Activated CD4-positive, alpha-beta memory T cell treated with anti-CD3 and anti-CD28 coated beads, Interleukin-2, amount 10 ng/mL, durations not matched to agents 7 days and 5 days (primary cell): ENCODE data around the gene TGFB1. TPM values are rescaled to one million over a fixed set of nuclear protein-coding genes. Genes with fewer than 3 reads are reported as not detected.

Experiments used
- CTCF ChIA-PET: fragments of 350-600 bp; sonication (Branson Sonifier 250); formaldehyde crosslinking; loops from one replicate; lab custom pipeline; 2021; ENCODE audit warnings: antibody characterized with exemption, inconsistent platforms; lab: Charles Lee
- POLR2A ChIA-PET: fragments of 350-600 bp; sonication (Branson Sonifier 250); formaldehyde crosslinking; loops from one replicate; lab custom pipeline; 2021; ENCODE audit warnings: antibody characterized with exemption; lab: Charles Lee
- DNase-seq: peaks from one replicate; pipeline ENCODE4 v3.0.0-alpha.2; 2020
- H3K27ac Mint-ChIP-seq: one replicate; pipeline ENCODE4 v1.8.0; 2021; ENCODE audit warnings: mild to moderate bottlenecking, mixed read lengths
- H3K27me3 Mint-ChIP-seq: one replicate; pipeline ENCODE4 v1.8.0; 2021; ENCODE audit warnings: mixed read lengths
- H3K36me3 Mint-ChIP-seq: one replicate; pipeline ENCODE4 v1.8.0; 2021; ENCODE audit warnings: low read depth, mixed read lengths
- H3K4me1 Mint-ChIP-seq: one replicate; pipeline ENCODE4 v1.8.0; 2021; ENCODE audit warnings: mixed read lengths
- H3K4me3 Mint-ChIP-seq: one replicate; pipeline ENCODE4 v1.8.0; 2021; ENCODE audit warnings: mild to moderate bottlenecking, mixed read lengths
- H3K9me3 Mint-ChIP-seq: one replicate; pipeline ENCODE4 v1.8.0; 2021; ENCODE audit warnings: mixed read lengths
- total RNA-seq, 2 experiments: library from RNA; stranded (reverse); gene quantifications; one replicate each; pipeline ENCODE4 v1.2.3, GENCODE V29; 2021

The TGFB1 gene
- total RNA-seq, 2 experiments from 2014 or later: 236 to 247 TPM

GRCh38 chr19:41364524-41365391 lies 11.0 kb upstream of the TGFB1 start:
- POLR2A ChIA-PET: interaction anchor here (0.9 to 4.0 kb wide), 16 partner anchors 11 to 521 kb away, joined by 3 to 82 read pairs (median 4); partner anchors contain the start of genes BCKDHA, DMAC2, EXOSC5 and HNRNPUL1
- Mint-ChIP-seq H3K4me3 (peak overlapping the region; percentile 87), H3K9me3 (no peaks in the 10 kb centered on the region), H3K27me3 (no peaks in the 10 kb centered on the region), H3K4me1 (peaks cover 40% of the 10 kb centered on the region), H3K27ac (peak overlapping the region; percentile 93), H3K36me3 (peaks cover 9% of the 10 kb centered on the region)
- CTCF ChIA-PET: interaction anchor here (0.8 to 7.5 kb wide), 17 partner anchors 11 to 566 kb away, joined by 3 to 81 read pairs (median 5); partner anchors contain the start of genes B3GNT8, DMAC2, EGLN2 and EXOSC5
- no peak for DNase-seq

GRCh38 chr19:41363753-41364523 lies 10.2 kb upstream of the TGFB1 start, which contains the start of gene B9D2:
Gene B9D2, minus strand, starts transcription at chr19:41364149. Its CDS starts 630 bp downstream, at chr19:41363519.
- H3K4me3 Mint-ChIP-seq: peak within 1 kb of the TSS; percentile 87
- ChIA-PET CTCF (interaction anchor here (0.6 to 7.5 kb wide), 17 partner anchors 10 to 944 kb away, joined by 3 to 81 read pairs (median 5); partner anchors contain the start of genes DMAC2, HNRNPUL1 and TGFB1), POLR2A (interaction anchor here (0.9 to 4.0 kb wide), 15 partner anchors 9 to 522 kb away, joined by 3 to 82 read pairs (median 4); partner anchors contain the start of genes BCKDHA, DMAC2, EXOSC5 and HNRNPUL1)
- H3K9me3 Mint-ChIP-seq: no peaks in the 10 kb centered on the region
- peak within 1 kb of the TSS; percentile 93 for H3K27ac Mint-ChIP-seq
- peaks cover 40% of the 10 kb centered on the region for H3K4me1 Mint-ChIP-seq
- H3K27me3 Mint-ChIP-seq: no peaks in the 10 kb centered on the region
- DNase-seq: peak; percentile 98
- peaks cover 10% of the 10 kb centered on the region for H3K36me3 Mint-ChIP-seq

GRCh38 chr19:41363371-41363752 lies 9.6 kb upstream of the TGFB1 start:
- H3K36me3 Mint-ChIP-seq: peaks cover 10% of the 10 kb centered on the region
- H3K27me3 Mint-ChIP-seq: no peaks in the 10 kb centered on the region
- H3K4me3 Mint-ChIP-seq: peak overlapping the region; percentile 87
- no peak for DNase-seq
- H3K4me1 Mint-ChIP-seq: peaks cover 43% of the 10 kb centered on the region
- H3K27ac Mint-ChIP-seq: peak overlapping the region; percentile 93
- ChIA-PET CTCF (interaction anchor here (0.6 to 7.5 kb wide), 12 partner anchors 9 to 207 kb away, joined by 4 to 81 read pairs (median 6); partner anchors contain the start of genes DMAC2, HNRNPUL1 and TGFB1), POLR2A (interaction anchor here (0.9 to 4.0 kb wide), 15 partner anchors 10 to 522 kb away, joined by 3 to 82 read pairs (median 4); partner anchors contain the start of genes BCKDHA, DMAC2, EXOSC5 and HNRNPUL1)
- no peaks in the 10 kb centered on the region for H3K9me3 Mint-ChIP-seq

GRCh38 chr19:41362143-41362847 lies 8.6 kb upstream of the TGFB1 start:
- ChIA-PET CTCF (interaction anchor here (0.6 to 7.5 kb wide), 3 partner anchors 8 to 158 kb away, joined by 3 to 81 read pairs (median 6); partner anchors contain the start of gene TGFB1), POLR2A (interaction anchor here (1.4 to 4.0 kb wide), 2 partner anchors 9 to 15 kb away, joined by 3 to 82 read pairs; partner anchors contain the start of gene TGFB1)
- Mint-ChIP-seq H3K9me3 (no peaks in the 10 kb centered on the region), H3K27ac (peak overlapping the region; percentile 93), H3K4me3 (peak overlapping the region; percentile 87), H3K4me1 (peaks cover 50% of the 10 kb centered on the region), H3K36me3 (peaks cover 10% of the 10 kb centered on the region), H3K27me3 (no peaks in the 10 kb centered on the region)
- no peak for DNase-seq

- ChIA-PET POLR2A (no interaction called here), CTCF (interaction anchor here (1.1 kb wide), 1 partner anchor 30 kb away, joined by 4 read pairs; no protein-coding TSS in a partner anchor)
- no peak for DNase-seq
- H3K36me3 Mint-ChIP-seq: peaks cover 12% of the 10 kb centered on the region
- H3K27me3 Mint-ChIP-seq: no peaks in the 10 kb centered on the region
- H3K4me3 Mint-ChIP-seq: no peak overlapping the region
- H3K27ac Mint-ChIP-seq: peak overlapping the region; percentile 47
- no peaks in the 10 kb centered on the region for H3K9me3 Mint-ChIP-seq
- peaks cover 63% of the 10 kb centered on the region for H3K4me1 Mint-ChIP-seq
Measured at GRCh38 chr19:41359741-41360140, 6.0 kb upstream of the TGFB1 start.

GRCh38 chr19:41357746-41358145 lies 4.0 kb upstream of the TGFB1 start:
- ChIA-PET CTCF (interaction anchor here (1.2 to 6.9 kb wide), 3 partner anchors 7 to 49 kb away, joined by 3 to 81 read pairs (median 4); partner anchors contain the start of gene B9D2), POLR2A (interaction anchor here (0.5 to 11.5 kb wide), 5 partner anchors 9 to 189 kb away, joined by 3 to 173 read pairs (median 11); partner anchors contain the start of gene CCDC97)
- Mint-ChIP-seq H3K27me3 (no peaks in the 10 kb centered on the region), H3K9me3 (no peaks in the 10 kb centered on the region), H3K4me3 (no peak overlapping the region), H3K27ac (peak overlapping the region; percentile 84), H3K36me3 (peaks cover 13% of the 10 kb centered on the region), H3K4me1 (peaks cover 56% of the 10 kb centered on the region)
- DNase-seq: no peak

- Mint-ChIP-seq H3K4me3 (peak overlapping the region; percentile 16), H3K4me1 (peaks cover 51% of the 10 kb centered on the region), H3K9me3 (no peaks in the 10 kb centered on the region), H3K27me3 (no peaks in the 10 kb centered on the region), H3K27ac (peak overlapping the region; percentile 84), H3K36me3 (peaks cover 16% of the 10 kb centered on the region)
- no peak for DNase-seq
- CTCF ChIA-PET: interaction anchor here (1.2 to 6.9 kb wide), 4 partner anchors 8 to 94 kb away, joined by 3 to 81 read pairs (median 8); partner anchors contain the start of gene B9D2
- POLR2A ChIA-PET: interaction anchor here (0.5 to 11.5 kb wide), 6 partner anchors 9 to 188 kb away, joined by 3 to 173 read pairs (median 8); partner anchors contain the start of genes CCDC97 and TMEM91
Measured at GRCh38 chr19:41356984-41357739, 3.4 kb upstream of the TGFB1 start.

- peak overlapping the region; percentile 84 for H3K27ac Mint-ChIP-seq
- POLR2A ChIA-PET: interaction anchor here (0.7 to 11.5 kb wide), 6 partner anchors 9 to 97 kb away, joined by 3 to 173 read pairs (median 16); partner anchors contain the start of genes B9D2 and CCDC97
- H3K36me3 Mint-ChIP-seq: peaks cover 26% of the 10 kb centered on the region
- no peak for DNase-seq
- no peaks in the 10 kb centered on the region for H3K9me3 Mint-ChIP-seq
- CTCF ChIA-PET: interaction anchor here (1.0 to 6.9 kb wide), 5 partner anchors 9 to 93 kb away, joined by 3 to 81 read pairs (median 4); partner anchors contain the start of gene B9D2
- H3K27me3 Mint-ChIP-seq: no peaks in the 10 kb centered on the region
- H3K4me3 Mint-ChIP-seq: no peak overlapping the region
- H3K4me1 Mint-ChIP-seq: peaks cover 54% of the 10 kb centered on the region
Measured at GRCh38 chr19:41355802-41356201, 2.1 kb upstream of the TGFB1 start.

- Mint-ChIP-seq H3K36me3 (peaks cover 31% of the 10 kb centered on the region), H3K27me3 (no peaks in the 10 kb centered on the region), H3K4me3 (peak overlapping the region; percentile 28), H3K27ac (peak overlapping the region; percentile 84), H3K9me3 (no peaks in the 10 kb centered on the region), H3K4me1 (peaks cover 54% of the 10 kb centered on the region)
- ChIA-PET POLR2A (interaction anchor here (0.5 to 11.5 kb wide), 6 partner anchors 9 to 211 kb away, joined by 3 to 173 read pairs (median 16); partner anchors contain the start of genes B9D2 and CCDC97), CTCF (interaction anchor here (1.0 to 6.9 kb wide), 4 partner anchors 10 to 92 kb away, joined by 4 to 81 read pairs (median 8); partner anchors contain the start of gene B9D2)
- DNase-seq: no peak
Measured at GRCh38 chr19:41355035-41355434, 1.3 kb upstream of the TGFB1 start.

- no peaks in the 10 kb centered on the region for H3K27me3 Mint-ChIP-seq
- peaks cover 56% of the 10 kb centered on the region for H3K4me1 Mint-ChIP-seq
- no peak for DNase-seq
- H3K27ac Mint-ChIP-seq: peak overlapping the region; percentile 84
- no peaks in the 10 kb centered on the region for H3K9me3 Mint-ChIP-seq
- ChIA-PET CTCF (interaction anchor here (1.4 to 6.9 kb wide), 2 partner anchors 10 to 32 kb away, joined by 4 to 81 read pairs; partner anchors contain the start of gene B9D2), POLR2A (interaction anchor here (1.6 to 11.5 kb wide), 4 partner anchors 10 to 91 kb away, joined by 11 to 173 read pairs (median 51); partner anchors contain the start of genes B9D2 and CCDC97)
- peaks cover 33% of the 10 kb centered on the region for H3K36me3 Mint-ChIP-seq
- peak overlapping the region; percentile 97 for H3K4me3 Mint-ChIP-seq
Measured at GRCh38 chr19:41354343-41354953, 726 bp upstream of the TGFB1 start.
